Transverse colon (tissue), 3 donors: ENCODE measurements around the gene PDSS1.

Experiments used
- POLR2A ChIP-seq: fragments of 450-650 bp; IDR thresholded peaks from one replicate; pipeline ENCODE4 v1.6.1; 2016; ENCODE audit warnings: antibody characterized with exemption, mild to moderate bottlenecking, moderate library complexity
- TF ChIP-seq, protein P1 (sequence below), 5 experiments: fragments of 200-600 bp in 3 of 5; fragments of 450-650 bp in 2 of 5; sonication (generic) in 3 of 5; IDR thresholded peaks; 1 replicate in 2 of 5; 2 replicates in 3 of 5; pipeline ENCODE4 v1.5.1; 2016 to 2017; ENCODE audit warnings: antibody characterized with exemption in 5 of 5, inconsistent platforms in 3 of 5, mild to moderate bottlenecking in 2 of 5, moderate library complexity in 1 of 5

DNA sequence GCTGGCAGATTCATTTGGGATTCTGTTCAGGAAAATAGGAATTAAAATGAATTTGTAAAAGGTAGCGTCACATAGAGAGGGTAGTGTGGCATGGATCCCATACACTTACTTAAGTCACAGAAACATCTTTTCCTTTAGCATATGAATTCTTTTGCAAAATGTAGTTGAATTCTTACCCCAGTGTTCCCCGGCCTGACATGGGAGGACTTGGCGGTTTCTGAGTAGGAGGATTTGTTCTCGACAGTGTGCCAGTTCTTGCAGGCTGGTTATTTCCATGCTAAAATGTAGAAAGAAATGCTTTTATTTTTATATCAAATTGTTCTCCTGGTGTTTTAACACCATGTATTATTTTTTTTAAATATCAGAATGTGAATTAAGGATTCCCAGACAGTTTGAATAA lies 72.6 kb downstream of the PDSS1 start:
- TF ChIP-seq POLR2A: no peak
- TF ChIP-seq, protein P1, sequence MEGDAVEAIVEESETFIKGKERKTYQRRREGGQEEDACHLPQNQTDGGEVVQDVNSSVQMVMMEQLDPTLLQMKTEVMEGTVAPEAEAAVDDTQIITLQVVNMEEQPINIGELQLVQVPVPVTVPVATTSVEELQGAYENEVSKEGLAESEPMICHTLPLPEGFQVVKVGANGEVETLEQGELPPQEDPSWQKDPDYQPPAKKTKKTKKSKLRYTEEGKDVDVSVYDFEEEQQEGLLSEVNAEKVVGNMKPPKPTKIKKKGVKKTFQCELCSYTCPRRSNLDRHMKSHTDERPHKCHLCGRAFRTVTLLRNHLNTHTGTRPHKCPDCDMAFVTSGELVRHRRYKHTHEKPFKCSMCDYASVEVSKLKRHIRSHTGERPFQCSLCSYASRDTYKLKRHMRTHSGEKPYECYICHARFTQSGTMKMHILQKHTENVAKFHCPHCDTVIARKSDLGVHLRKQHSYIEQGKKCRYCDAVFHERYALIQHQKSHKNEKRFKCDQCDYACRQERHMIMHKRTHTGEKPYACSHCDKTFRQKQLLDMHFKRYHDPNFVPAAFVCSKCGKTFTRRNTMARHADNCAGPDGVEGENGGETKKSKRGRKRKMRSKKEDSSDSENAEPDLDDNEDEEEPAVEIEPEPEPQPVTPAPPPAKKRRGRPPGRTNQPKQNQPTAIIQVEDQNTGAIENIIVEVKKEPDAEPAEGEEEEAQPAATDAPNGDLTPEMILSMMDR (IDR thresholded peaks at IDR 0.05): no peak
